MCF 10A (cell line): ENCODE results near the gene UBE2E1. TPM values are rescaled to one million over a fixed set of nuclear protein-coding genes. Genes with fewer than 3 reads are reported as not detected.

Experiments used
- BruUV-seq: library from RNA; stranded (reverse); fragments of 400-500 nt; replicated peaks from 2 replicates; lab custom pipeline; 2021; lab: Mats Ljungman, UMichigan
- CTCF ChIA-PET: fragments of 300-600 bp; sonication (Branson Sonifier 250); formaldehyde crosslinking; extraction: SDS; loops from one replicate; lab custom pipeline; 2021; ENCODE audit warnings: antibody characterized with exemption, inconsistent platforms; lab: Yijun Ruan, JAX
- POLR2A ChIA-PET: fragments of 300-600, 350-650 bp; sonication (Branson Sonifier 250); formaldehyde crosslinking; extraction: SDS; loops from one replicate; lab custom pipeline; 2020; ENCODE audit warnings: antibody characterized with exemption, inconsistent platforms; lab: Yijun Ruan, JAX
- DNase-seq: peaks from one replicate; pipeline ENCODE4 v3.0.0-alpha.2; 2018; ENCODE audit not compliant: unreplicated experiment
- H3K27ac Mint-ChIP-seq: one replicate; pipeline ENCODE4 v1.8.0; 2022; ENCODE audit warnings: mild to moderate bottlenecking, low read depth, mixed read lengths; ENCODE audit not compliant: unreplicated experiment
- H3K27me3 Mint-ChIP-seq: one replicate; pipeline ENCODE4 v1.8.0; 2022; ENCODE audit warnings: mixed read lengths; ENCODE audit not compliant: insufficient read depth, unreplicated experiment
- H3K36me3 Mint-ChIP-seq: one replicate; pipeline ENCODE4 v1.8.0; 2022; ENCODE audit warnings: mild to moderate bottlenecking, moderate library complexity, mixed read lengths; ENCODE audit not compliant: insufficient read depth, unreplicated experiment
- H3K4me1 Mint-ChIP-seq: one replicate; pipeline ENCODE4 v1.8.0; 2022; ENCODE audit warnings: mixed read lengths; ENCODE audit not compliant: insufficient read depth, unreplicated experiment
- H3K4me3 Mint-ChIP-seq: one replicate; pipeline ENCODE4 v1.8.0; 2022; ENCODE audit warnings: mild to moderate bottlenecking, moderate library complexity, mixed read lengths; ENCODE audit not compliant: unreplicated experiment
- H3K9me3 Mint-ChIP-seq: one replicate; pipeline ENCODE4 v1.8.0; 2022; ENCODE audit warnings: mixed read lengths; ENCODE audit not compliant: unreplicated experiment
- CTCF ChIP-seq: fragments of 200-600 bp; IDR thresholded peaks from one replicate; pipeline ENCODE4 v1.8.0; 2022; ENCODE audit warnings: antibody characterized with exemption, mild to moderate bottlenecking; ENCODE audit not compliant: unreplicated experiment
- intact Hi-C: fragments of 100-400 bp; cut with micrococcal nuclease; formaldehyde crosslinking; loops from 2 replicates; pipeline ENCODE4 v1.14.1; 2022
- total RNA-seq: library from RNA; stranded (reverse); gene quantifications from 2 replicates; pipeline ENCODE4 v1.2.3, GENCODE V29; 2022

Gene UBE2E1
- total RNA-seq, 1 experiment from 2014 or later, result 128 TPM

- no TSS peak for BruUV-seq
- Mint-ChIP-seq H3K4me3 (no peak overlapping the region), H3K4me1 (peaks cover 19% of the 10 kb centered on the region), H3K27ac (peak overlapping the region; percentile 61), H3K9me3 (no peaks in the 10 kb centered on the region), H3K27me3 (no peaks in the 10 kb centered on the region), H3K36me3 (peaks cover 16% of the 10 kb centered on the region)
- intact Hi-C loops, result no loop called here
- TF ChIP-seq CTCF, result no peak
- ChIA-PET CTCF (interaction anchor here (1.4 kb wide), 1 partner anchor 13 kb away, joined by 3 read pairs; no protein-coding TSS in a partner anchor), POLR2A (no interaction called here)
- no peak for DNase-seq
Measured at GRCh38 chr3:23856286-23856685, 50.5 kb downstream of the UBE2E1 start.

GRCh38 chr3:23859012-23859743 is 53.4 kb downstream of the UBE2E1 start:
- no peaks in the 10 kb centered on the region for H3K9me3 Mint-ChIP-seq
- peak; percentile 57 for DNase-seq
- peaks cover 7% of the 10 kb centered on the region for H3K36me3 Mint-ChIP-seq
- ChIA-PET CTCF (interaction anchor here (0.9 to 2.0 kb wide), 2 partner anchors 23 to 25 kb away, joined by 3 to 6 read pairs; no protein-coding TSS in a partner anchor), POLR2A (interaction anchor here (0.9 to 2.6 kb wide), 4 partner anchors 13 to 58 kb away, joined by 3 to 6 read pairs (median 4); partner anchors contain the start of genes NKIRAS1 and RPL15)
- H3K27me3 Mint-ChIP-seq, result no peaks in the 10 kb centered on the region
- no TSS peak for BruUV-seq
- H3K4me3 Mint-ChIP-seq, result no peak overlapping the region
- intact Hi-C loops, result no loop called here
- H3K27ac Mint-ChIP-seq, result peak overlapping the region; percentile 2
- peaks cover 19% of the 10 kb centered on the region for H3K4me1 Mint-ChIP-seq
- no peak for TF ChIP-seq CTCF

- Mint-ChIP-seq H3K27ac (no peak overlapping the region), H3K4me1 (peaks cover 19% of the 10 kb centered on the region), H3K4me3 (no peak overlapping the region), H3K36me3 (peaks cover 7% of the 10 kb centered on the region), H3K9me3 (no peaks in the 10 kb centered on the region), H3K27me3 (no peaks in the 10 kb centered on the region)
- intact Hi-C loops, result no loop called here
- ChIA-PET CTCF (no interaction called here), POLR2A (interaction anchor here (0.7 to 2.6 kb wide), 5 partner anchors 9 to 57 kb away, joined by 3 to 6 read pairs (median 3); partner anchors contain the start of genes NKIRAS1 and RPL15)
- DNase-seq, result no peak
- no peak for TF ChIP-seq CTCF
- BruUV-seq, result no TSS peak
Measured at GRCh38 chr3:23859839-23860382, 54.2 kb downstream of the UBE2E1 start.

DNA sequence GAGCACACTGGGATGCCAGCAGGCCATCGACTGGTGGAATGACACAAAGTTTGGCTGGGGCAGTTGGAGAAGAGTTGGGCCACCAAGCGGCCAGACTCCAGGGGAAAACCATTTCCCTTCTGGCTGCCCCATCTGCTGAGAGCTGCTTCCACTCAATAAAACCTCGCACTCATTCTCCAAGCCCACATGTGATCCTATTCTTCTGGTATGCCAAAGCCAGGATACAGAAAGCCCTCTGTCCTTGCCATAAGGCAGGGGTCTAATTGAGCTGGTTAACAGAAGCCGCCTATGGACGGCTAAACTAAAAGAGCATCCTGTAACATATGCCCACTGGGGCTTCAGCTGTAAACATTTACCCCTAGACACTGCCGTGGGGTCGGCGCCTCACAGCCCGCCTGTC is 55.9 kb downstream of the UBE2E1 start:
- CTCF ChIA-PET, result interaction anchor here (0.6 to 1.2 kb wide), 2 partner anchors 23 to 40 kb away, joined by 3 read pairs; no protein-coding TSS in a partner anchor

More for the DNA sequence above, 55.9 kb downstream of the UBE2E1 start:
- no peak for TF ChIP-seq CTCF
- POLR2A ChIA-PET, result interaction anchor here (0.8 to 0.9 kb wide), 2 partner anchors 11 to 55 kb away, joined by 3 read pairs; partner anchors contain the start of genes NKIRAS1 and RPL15
- H3K27ac Mint-ChIP-seq, result no peak overlapping the region
- H3K4me1 Mint-ChIP-seq, result peaks cover 19% of the 10 kb centered on the region
- H3K27me3 Mint-ChIP-seq, result no peaks in the 10 kb centered on the region
- BruUV-seq, result no TSS peak
- peaks cover 7% of the 10 kb centered on the region for H3K36me3 Mint-ChIP-seq
- H3K4me3 Mint-ChIP-seq, result no peak overlapping the region
- intact Hi-C loops, result no loop called here
- H3K9me3 Mint-ChIP-seq, result no peaks in the 10 kb centered on the region
- DNase-seq, result no peak
